Heart left ventricle (tissue), 13 donors: ENCODE results near the gene DNAJC11.

Experiments used
- CTCF ChIP-seq, 12 donors: fragments of 200-600 bp; sonication (generic) in 4 of 12; IDR thresholded peaks; one replicate each; pipeline versions ENCODE4 v1.5.0 to v1.8.0; 2018 to 2022; ENCODE audit warnings: antibody characterized with exemption in 12 of 12, mild to moderate bottlenecking in 5 of 12
- POLR2A ChIP-seq, 2 donors: fragments of 450-650 bp; IDR thresholded peaks; one replicate each; pipeline ENCODE4 v1.6.1; 2017; ENCODE audit warnings: antibody characterized with exemption in 2 of 2, mild to moderate bottlenecking in 2 of 2, moderate library complexity in 2 of 2
- donor health status: ischemic (EF 13 %, LVEDD 7.1; RV severe dilation, severe dysfunction).
- donor health status: DM: no; HTN: yes; CAD: no.
- donor health status: DM: no; HTN: no; CAD: no.
- donor health status: ischemic (EF 25% LVEDD 6.9; RV normal size, moderate dysfunction).
- donor health status: ischemic (EF 25% LVEDD 5.7; RV mildly dilated, moderate dysfunction).
- donor health status: ischemic (EF 35%, LVEDD 5.7; RV mildly dilated, moderate dysfunction).
- donor health status: nonischemic (EF 11% LVEDD 7.7; RV severe dilation, severe dysfunction).
- donor health status: DM: yes; HTN: yes; CAD: no.
- donor health status: PGD.
- donor health status: ischemic (EF 29% LVEDD 5.4; RV normal size, mild dysfunction).
- donor health status: nonischemic (EF 23%, LVEDD 6.1; RV moderate dilation, normal function).

GRCh38 chr1:6597777-6598131 lies 103.9 kb downstream of the DNAJC11 start:
- TF ChIP-seq CTCF (IDR thresholded peaks at IDR 0.05) (no peak), POLR2A (IDR thresholded peaks at IDR 0.05) (no peak)
